HEK293 (cell line): ENCODE results near the gene PLCL2.

Experiments
- CTCF ChIA-PET: fragments of 350-600 bp; formaldehyde crosslinking; extraction: SDS; loops from one replicate; lab custom pipeline; 2021; ENCODE audit warnings: antibody characterized with exemption; lab: Yijun Ruan, JAX
- POLR2A ChIA-PET: fragments of 300-600 bp; formaldehyde crosslinking; extraction: SDS; loops from one replicate; lab custom pipeline; 2020; ENCODE audit warnings: antibody characterized with exemption, inconsistent platforms; lab: Yijun Ruan, JAX
- H3K27ac ChIP-seq: fragments of 200-500 bp; sonication (Bioruptor generic); 2 replicates; pipeline ENCODE4 v1.5.1; 2014; ENCODE audit warnings: low read depth, low read length, control low read depth, inconsistent platforms; ENCODE audit errors: extremely low read depth
- H3K36me3 ChIP-seq, 2 experiments: fragments of 200-500 bp in 1 of 2; sonication (Bioruptor generic) in 1 of 2; 1 replicate in 1 of 2; 2 replicates in 1 of 2; pipeline ENCODE4 v1.5.1; 2014 to 2017; ENCODE audit warnings: inconsistent platforms in 2 of 2, low read length in 2 of 2; ENCODE audit not compliant: control insufficient read depth in 2 of 2, insufficient read depth in 1 of 2
- H3K4me1 ChIP-seq: fragments of 200-500 bp; sonication (Bioruptor generic); 2 replicates; pipeline ENCODE4 v1.5.1; 2014; ENCODE audit warnings: mild to moderate bottlenecking, low read length, inconsistent platforms; ENCODE audit not compliant: control insufficient read depth, insufficient read depth
- H3K4me3 ChIP-seq: 2 replicates; pipeline ENCODE4 v1.5.1; 2011; ENCODE audit warnings: low read depth, mild to moderate bottlenecking, control low read depth, low read length, moderate library complexity
- H3K9me3 ChIP-seq: fragments of 200-500 bp; sonication (Bioruptor generic); 2 replicates; pipeline ENCODE4 v1.5.1; 2014; ENCODE audit warnings: low read depth, low read length, inconsistent platforms; ENCODE audit not compliant: control insufficient read depth, insufficient read depth
- GLIS1 ChIP-seq: fragments of 450-650 bp; formaldehyde crosslinking; IDR thresholded peaks from 2 replicates; pipeline ENCODE4 v1.5.1; 2016; ENCODE audit warnings: missing biosample characterization, missing genetic modification characterization
- TRIM28 ChIP-seq: IDR thresholded peaks from 2 replicates; pipeline ENCODE4 v1.6.1; 2011; ENCODE audit warnings: low read length, control low read depth, borderline replicate concordance
- ZNF112 ChIP-seq: fragments of 450-650 bp; formaldehyde crosslinking; IDR thresholded peaks from 2 replicates; pipeline ENCODE4 v1.5.0; 2017; ENCODE audit warnings: missing biosample characterization, missing genetic modification characterization
- ZNF121 ChIP-seq: fragments of 450-650 bp; formaldehyde crosslinking; IDR thresholded peaks from 2 replicates; pipeline ENCODE4 v1.5.1; 2016; ENCODE audit warnings: missing biosample characterization, missing genetic modification characterization
- ZNF133 ChIP-seq: fragments of 450-650 bp; formaldehyde crosslinking; IDR thresholded peaks from 2 replicates; pipeline ENCODE4 v1.5.1; 2016; ENCODE audit warnings: missing biosample characterization, missing genetic modification characterization
- ZNF175 ChIP-seq: fragments of 450-650 bp; formaldehyde crosslinking; IDR thresholded peaks from 2 replicates; pipeline ENCODE4 v1.5.1; 2016; ENCODE audit warnings: missing biosample characterization, missing genetic modification characterization
- ZNF19 ChIP-seq: fragments of 450-650 bp; formaldehyde crosslinking; IDR thresholded peaks from 2 replicates; pipeline ENCODE4; 2016; ENCODE audit warnings: missing biosample characterization, missing genetic modification characterization, low read depth
- ZNF350 ChIP-seq: fragments of 450-650 bp; formaldehyde crosslinking; IDR thresholded peaks from 2 replicates; pipeline ENCODE4 v1.5.0; 2017; ENCODE audit warnings: missing biosample characterization, mild to moderate bottlenecking, missing genetic modification characterization
- ZNF391 ChIP-seq: fragments of 450-650 bp; formaldehyde crosslinking; IDR thresholded peaks from 2 replicates; pipeline ENCODE4 v1.5.1; 2016; ENCODE audit warnings: low read depth, missing biosample characterization, missing genetic modification characterization, borderline replicate concordance
- ZNF549 ChIP-seq: fragments of 450-650 bp; IDR thresholded peaks from 2 replicates; pipeline ENCODE4 v1.5.1; 2018; ENCODE audit warnings: missing biosample characterization, missing genetic modification characterization, mild to moderate bottlenecking, inconsistent platforms, moderate library complexity
- ZNF560 ChIP-seq: fragments of 450-650 bp; formaldehyde crosslinking; IDR thresholded peaks from 2 replicates; pipeline ENCODE4 v1.5.1; 2017; ENCODE audit warnings: missing biosample characterization, missing genetic modification characterization, borderline replicate concordance
- ZNF670 ChIP-seq: fragments of 450-650 bp; formaldehyde crosslinking; IDR thresholded peaks from 2 replicates; pipeline ENCODE4 v1.5.1; 2016; ENCODE audit warnings: missing biosample characterization, missing genetic modification characterization, low read depth
- ZNF830 ChIP-seq: fragments of 450-650 bp; IDR thresholded peaks from 2 replicates; pipeline ENCODE4 v1.5.0; 2018; ENCODE audit warnings: missing biosample characterization, missing genetic modification characterization, low read depth, mild to moderate bottlenecking, moderate library complexity
- TF ChIP-seq, protein P1 (sequence below): fragments of 450-650 bp; formaldehyde crosslinking; IDR thresholded peaks from 2 replicates; pipeline ENCODE4 v1.5.1; 2017; ENCODE audit warnings: missing biosample characterization, missing genetic modification characterization
- TF ChIP-seq, protein P2 (sequence below): fragments of 450-650 bp; formaldehyde crosslinking; IDR thresholded peaks from 2 replicates; pipeline ENCODE4 v1.5.1; 2017; ENCODE audit warnings: missing biosample characterization, missing genetic modification characterization
- TF ChIP-seq, protein P3 (sequence below): fragments of 450-650 bp; formaldehyde crosslinking; IDR thresholded peaks from 2 replicates; pipeline ENCODE4 v1.5.1; 2016; ENCODE audit warnings: missing biosample characterization, missing genetic modification characterization, borderline replicate concordance
- TF ChIP-seq, protein P4 (sequence below): fragments of 450-650 bp; formaldehyde crosslinking; IDR thresholded peaks from 2 replicates; pipeline ENCODE4 v1.5.1; 2016; ENCODE audit warnings: missing biosample characterization, missing genetic modification characterization, borderline replicate concordance
- TF ChIP-seq, protein P5 (sequence below): fragments of 450-650 bp; formaldehyde crosslinking; IDR thresholded peaks from 2 replicates; pipeline ENCODE4 v1.5.1; 2016; ENCODE audit warnings: missing biosample characterization, missing genetic modification characterization

The PLCL2 gene

DNA sequence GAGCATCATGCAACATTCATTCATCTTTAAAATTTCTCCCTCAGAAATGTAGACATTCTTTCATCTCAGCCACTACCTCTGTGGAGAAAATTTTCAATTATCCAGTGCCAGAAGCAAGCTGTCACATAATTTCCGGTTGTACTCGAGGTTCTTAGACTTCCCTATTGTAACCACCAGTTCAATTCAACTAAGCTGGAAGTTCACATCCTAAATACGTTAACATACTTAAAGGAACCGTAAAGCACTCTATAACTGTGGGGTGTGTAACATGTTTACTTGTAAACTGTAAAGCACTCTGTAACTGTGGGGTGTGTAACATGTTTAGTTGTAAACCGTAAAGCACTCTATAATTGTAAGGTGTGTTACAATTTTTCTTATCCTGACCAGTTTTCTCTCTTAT is 150.3 kb downstream of the PLCL2 start:
- no peaks in the 10 kb centered on the region for H3K36me3 ChIP-seq
- no peaks in the 10 kb centered on the region for H3K9me3 ChIP-seq
- H3K4me3 ChIP-seq: no peak overlapping the region
- H3K4me1 ChIP-seq: peaks cover 6% of the 10 kb centered on the region; the same call in 1 of the 2 replicates
- CTCF ChIA-PET: interaction anchor here (0.5 kb wide), 1 partner anchor 408 kb away, joined by 3 read pairs; no protein-coding TSS in a partner anchor
- POLR2A ChIA-PET: no interaction called here
- no peak overlapping the region for H3K27ac ChIP-seq
- TF ChIP-seq ZNF670 (tag by site-specific recombination) (no peak), ZNF121 (no peak), ZNF391 (tag by site-specific recombination) (no peak), GLIS1 (tag by site-specific recombination) (no peak), TRIM28 (no peak), ZNF549 (tag by site-specific recombination) (no peak), ZNF175 (tag by site-specific recombination) (no peak), ZNF19 (tag by site-specific recombination) (no peak)
- TF ChIP-seq, protein P1, sequence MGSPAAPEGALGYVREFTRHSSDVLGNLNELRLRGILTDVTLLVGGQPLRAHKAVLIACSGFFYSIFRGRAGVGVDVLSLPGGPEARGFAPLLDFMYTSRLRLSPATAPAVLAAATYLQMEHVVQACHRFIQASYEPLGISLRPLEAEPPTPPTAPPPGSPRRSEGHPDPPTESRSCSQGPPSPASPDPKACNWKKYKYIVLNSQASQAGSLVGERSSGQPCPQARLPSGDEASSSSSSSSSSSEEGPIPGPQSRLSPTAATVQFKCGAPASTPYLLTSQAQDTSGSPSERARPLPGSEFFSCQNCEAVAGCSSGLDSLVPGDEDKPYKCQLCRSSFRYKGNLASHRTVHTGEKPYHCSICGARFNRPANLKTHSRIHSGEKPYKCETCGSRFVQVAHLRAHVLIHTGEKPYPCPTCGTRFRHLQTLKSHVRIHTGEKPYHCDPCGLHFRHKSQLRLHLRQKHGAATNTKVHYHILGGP: no peak
- TF ChIP-seq, protein P2, sequence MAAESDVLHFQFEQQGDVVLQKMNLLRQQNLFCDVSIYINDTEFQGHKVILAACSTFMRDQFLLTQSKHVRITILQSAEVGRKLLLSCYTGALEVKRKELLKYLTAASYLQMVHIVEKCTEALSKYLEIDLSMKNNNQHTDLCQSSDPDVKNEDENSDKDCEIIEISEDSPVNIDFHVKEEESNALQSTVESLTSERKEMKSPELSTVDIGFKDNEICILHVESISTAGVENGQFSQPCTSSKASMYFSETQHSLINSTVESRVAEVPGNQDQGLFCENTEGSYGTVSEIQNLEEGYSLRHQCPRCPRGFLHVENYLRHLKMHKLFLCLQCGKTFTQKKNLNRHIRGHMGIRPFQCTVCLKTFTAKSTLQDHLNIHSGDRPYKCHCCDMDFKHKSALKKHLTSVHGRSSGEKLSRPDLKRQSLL (tag by site-specific recombination): no peak
- TF ChIP-seq, protein P3, sequence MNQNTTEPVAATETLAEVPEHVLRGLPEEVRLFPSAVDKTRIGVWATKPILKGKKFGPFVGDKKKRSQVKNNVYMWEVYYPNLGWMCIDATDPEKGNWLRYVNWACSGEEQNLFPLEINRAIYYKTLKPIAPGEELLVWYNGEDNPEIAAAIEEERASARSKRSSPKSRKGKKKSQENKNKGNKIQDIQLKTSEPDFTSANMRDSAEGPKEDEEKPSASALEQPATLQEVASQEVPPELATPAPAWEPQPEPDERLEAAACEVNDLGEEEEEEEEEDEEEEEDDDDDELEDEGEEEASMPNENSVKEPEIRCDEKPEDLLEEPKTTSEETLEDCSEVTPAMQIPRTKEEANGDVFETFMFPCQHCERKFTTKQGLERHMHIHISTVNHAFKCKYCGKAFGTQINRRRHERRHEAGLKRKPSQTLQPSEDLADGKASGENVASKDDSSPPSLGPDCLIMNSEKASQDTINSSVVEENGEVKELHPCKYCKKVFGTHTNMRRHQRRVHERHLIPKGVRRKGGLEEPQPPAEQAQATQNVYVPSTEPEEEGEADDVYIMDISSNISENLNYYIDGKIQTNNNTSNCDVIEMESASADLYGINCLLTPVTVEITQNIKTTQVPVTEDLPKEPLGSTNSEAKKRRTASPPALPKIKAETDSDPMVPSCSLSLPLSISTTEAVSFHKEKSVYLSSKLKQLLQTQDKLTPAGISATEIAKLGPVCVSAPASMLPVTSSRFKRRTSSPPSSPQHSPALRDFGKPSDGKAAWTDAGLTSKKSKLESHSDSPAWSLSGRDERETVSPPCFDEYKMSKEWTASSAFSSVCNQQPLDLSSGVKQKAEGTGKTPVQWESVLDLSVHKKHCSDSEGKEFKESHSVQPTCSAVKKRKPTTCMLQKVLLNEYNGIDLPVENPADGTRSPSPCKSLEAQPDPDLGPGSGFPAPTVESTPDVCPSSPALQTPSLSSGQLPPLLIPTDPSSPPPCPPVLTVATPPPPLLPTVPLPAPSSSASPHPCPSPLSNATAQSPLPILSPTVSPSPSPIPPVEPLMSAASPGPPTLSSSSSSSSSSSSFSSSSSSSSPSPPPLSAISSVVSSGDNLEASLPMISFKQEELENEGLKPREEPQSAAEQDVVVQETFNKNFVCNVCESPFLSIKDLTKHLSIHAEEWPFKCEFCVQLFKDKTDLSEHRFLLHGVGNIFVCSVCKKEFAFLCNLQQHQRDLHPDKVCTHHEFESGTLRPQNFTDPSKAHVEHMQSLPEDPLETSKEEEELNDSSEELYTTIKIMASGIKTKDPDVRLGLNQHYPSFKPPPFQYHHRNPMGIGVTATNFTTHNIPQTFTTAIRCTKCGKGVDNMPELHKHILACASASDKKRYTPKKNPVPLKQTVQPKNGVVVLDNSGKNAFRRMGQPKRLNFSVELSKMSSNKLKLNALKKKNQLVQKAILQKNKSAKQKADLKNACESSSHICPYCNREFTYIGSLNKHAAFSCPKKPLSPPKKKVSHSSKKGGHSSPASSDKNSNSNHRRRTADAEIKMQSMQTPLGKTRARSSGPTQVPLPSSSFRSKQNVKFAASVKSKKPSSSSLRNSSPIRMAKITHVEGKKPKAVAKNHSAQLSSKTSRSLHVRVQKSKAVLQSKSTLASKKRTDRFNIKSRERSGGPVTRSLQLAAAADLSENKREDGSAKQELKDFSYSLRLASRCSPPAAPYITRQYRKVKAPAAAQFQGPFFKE: no peak
- TF ChIP-seq, protein P4, sequence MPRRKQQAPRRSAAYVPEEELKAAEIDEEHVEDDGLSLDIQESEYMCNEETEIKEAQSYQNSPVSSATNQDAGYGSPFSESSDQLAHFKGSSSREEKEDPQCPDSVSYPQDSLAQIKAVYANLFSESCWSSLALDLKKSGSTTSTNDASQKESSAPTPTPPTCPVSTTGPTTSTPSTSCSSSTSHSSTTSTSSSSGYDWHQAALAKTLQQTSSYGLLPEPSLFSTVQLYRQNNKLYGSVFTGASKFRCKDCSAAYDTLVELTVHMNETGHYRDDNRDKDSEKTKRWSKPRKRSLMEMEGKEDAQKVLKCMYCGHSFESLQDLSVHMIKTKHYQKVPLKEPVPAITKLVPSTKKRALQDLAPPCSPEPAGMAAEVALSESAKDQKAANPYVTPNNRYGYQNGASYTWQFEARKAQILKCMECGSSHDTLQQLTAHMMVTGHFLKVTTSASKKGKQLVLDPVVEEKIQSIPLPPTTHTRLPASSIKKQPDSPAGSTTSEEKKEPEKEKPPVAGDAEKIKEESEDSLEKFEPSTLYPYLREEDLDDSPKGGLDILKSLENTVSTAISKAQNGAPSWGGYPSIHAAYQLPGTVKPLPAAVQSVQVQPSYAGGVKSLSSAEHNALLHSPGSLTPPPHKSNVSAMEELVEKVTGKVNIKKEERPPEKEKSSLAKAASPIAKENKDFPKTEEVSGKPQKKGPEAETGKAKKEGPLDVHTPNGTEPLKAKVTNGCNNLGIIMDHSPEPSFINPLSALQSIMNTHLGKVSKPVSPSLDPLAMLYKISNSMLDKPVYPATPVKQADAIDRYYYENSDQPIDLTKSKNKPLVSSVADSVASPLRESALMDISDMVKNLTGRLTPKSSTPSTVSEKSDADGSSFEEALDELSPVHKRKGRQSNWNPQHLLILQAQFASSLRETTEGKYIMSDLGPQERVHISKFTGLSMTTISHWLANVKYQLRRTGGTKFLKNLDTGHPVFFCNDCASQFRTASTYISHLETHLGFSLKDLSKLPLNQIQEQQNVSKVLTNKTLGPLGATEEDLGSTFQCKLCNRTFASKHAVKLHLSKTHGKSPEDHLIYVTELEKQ (tag by site-specific recombination): no peak

DNA sequence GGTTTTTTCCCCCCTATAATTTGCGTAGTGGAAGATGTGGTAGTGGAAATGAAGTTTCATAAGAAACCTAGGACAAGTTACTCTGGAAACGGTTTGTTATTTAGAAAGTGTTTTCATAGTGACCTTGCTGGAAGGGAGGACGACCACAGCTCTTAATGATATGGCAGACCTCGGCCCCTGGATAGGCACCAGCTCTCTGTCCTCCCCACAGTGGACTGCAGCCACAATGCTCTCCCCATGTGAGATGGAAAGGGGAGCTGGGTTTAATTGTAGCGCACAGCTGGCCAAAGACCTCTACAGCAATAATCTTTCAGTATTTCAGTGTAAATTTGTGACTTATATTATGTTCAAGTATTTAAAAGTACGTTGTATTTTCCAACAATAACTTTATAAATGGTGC is 151.2 kb downstream of the PLCL2 start:
- no peaks in the 10 kb centered on the region for H3K9me3 ChIP-seq
- TF ChIP-seq ZNF133 (tag by site-specific recombination) (no peak), ZNF560 (tag by site-specific recombination) (no peak), ZNF112 (no peak), ZNF830 (no peak), ZNF350 (tag by site-specific recombination) (no peak)
- TF ChIP-seq, protein P5, sequence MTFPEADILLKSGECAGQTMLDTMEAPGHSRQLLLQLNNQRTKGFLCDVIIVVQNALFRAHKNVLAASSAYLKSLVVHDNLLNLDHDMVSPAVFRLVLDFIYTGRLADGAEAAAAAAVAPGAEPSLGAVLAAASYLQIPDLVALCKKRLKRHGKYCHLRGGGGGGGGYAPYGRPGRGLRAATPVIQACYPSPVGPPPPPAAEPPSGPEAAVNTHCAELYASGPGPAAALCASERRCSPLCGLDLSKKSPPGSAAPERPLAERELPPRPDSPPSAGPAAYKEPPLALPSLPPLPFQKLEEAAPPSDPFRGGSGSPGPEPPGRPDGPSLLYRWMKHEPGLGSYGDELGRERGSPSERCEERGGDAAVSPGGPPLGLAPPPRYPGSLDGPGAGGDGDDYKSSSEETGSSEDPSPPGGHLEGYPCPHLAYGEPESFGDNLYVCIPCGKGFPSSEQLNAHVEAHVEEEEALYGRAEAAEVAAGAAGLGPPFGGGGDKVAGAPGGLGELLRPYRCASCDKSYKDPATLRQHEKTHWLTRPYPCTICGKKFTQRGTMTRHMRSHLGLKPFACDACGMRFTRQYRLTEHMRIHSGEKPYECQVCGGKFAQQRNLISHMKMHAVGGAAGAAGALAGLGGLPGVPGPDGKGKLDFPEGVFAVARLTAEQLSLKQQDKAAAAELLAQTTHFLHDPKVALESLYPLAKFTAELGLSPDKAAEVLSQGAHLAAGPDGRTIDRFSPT (tag by site-specific recombination): no peak
- TF ChIP-seq, all 188 proteins: peak for 0
- H3K4me1 ChIP-seq: peaks cover 3% of the 10 kb centered on the region; the same call in 1 of the 2 replicates
- H3K27ac ChIP-seq: no peak overlapping the region
- ChIA-PET POLR2A (no interaction called here), CTCF (interaction anchor here (0.6 kb wide), 1 partner anchor 434 kb away, joined by 4 read pairs; no protein-coding TSS in a partner anchor)
- H3K4me3 ChIP-seq: no peak overlapping the region
- no peaks in the 10 kb centered on the region for H3K36me3 ChIP-seq
